Transverse colon (tissue), 4 donors: Measurements from ENCODE around the gene ACD. TPM values are rescaled to one million over a fixed set of nuclear protein-coding genes. Genes with fewer than 3 reads are reported as not detected.

Source experiments
- DNase-seq: peaks from one replicate; pipeline ENCODE4 v3.0.0-alpha.2; 2019
- H3K27ac ChIP-seq, 4 donors: fragments of 200-600 bp; sonication (generic); 2 replicates each; pipeline ENCODE4 v1.5.1; 2016 to 2018; ENCODE audit warnings: inconsistent platforms in 4 of 4
- H3K27me3 ChIP-seq: fragments of 200-600 bp; sonication (generic); 2 replicates; pipeline ENCODE4 v1.5.1; 2017; ENCODE audit warnings: inconsistent platforms
- H3K36me3 ChIP-seq, 4 donors: fragments of 200-600 bp; sonication (generic); 2 replicates each; pipeline ENCODE4 v1.5.1; 2017 to 2019; ENCODE audit warnings: inconsistent platforms in 4 of 4
- H3K4me1 ChIP-seq, 4 donors: fragments of 200-600 bp; sonication (generic); 2 replicates each; pipeline ENCODE4 v1.5.1; 2017 to 2020; ENCODE audit warnings: inconsistent platforms in 4 of 4
- H3K4me3 ChIP-seq, 4 donors: fragments of 200-600 bp; sonication (generic); 1 replicate in 1 of 4; 2 replicates in 3 of 4; pipeline versions ENCODE4 v1.5.1 to v1.6.1; 2017 to 2019; ENCODE audit warnings: inconsistent platforms in 4 of 4
- H3K9me3 ChIP-seq, 2 donors: fragments of 200-600 bp; sonication (generic); 2 replicates each; pipeline ENCODE4 v1.5.1; 2017 to 2019; ENCODE audit warnings: inconsistent platforms in 2 of 2
- CTCF ChIP-seq, 5 experiments: fragments of 200-600 bp in 3 of 5; fragments of 450-650 bp in 2 of 5; sonication (generic) in 3 of 5; IDR thresholded peaks; 1 replicate in 2 of 5; 2 replicates in 3 of 5; pipeline ENCODE4 v1.5.1; 2016 to 2017; ENCODE audit warnings: antibody characterized with exemption in 5 of 5, inconsistent platforms in 3 of 5, mild to moderate bottlenecking in 2 of 5, moderate library complexity in 1 of 5
- EP300 ChIP-seq: sonication (generic); formaldehyde crosslinking; IDR thresholded peaks from one replicate; pipeline ENCODE4 v1.6.1; 2017; ENCODE audit warnings: antibody characterized with exemption, low read depth
- POLR2A ChIP-seq: fragments of 450-650 bp; IDR thresholded peaks from one replicate; pipeline ENCODE4 v1.6.1; 2016; ENCODE audit warnings: antibody characterized with exemption, mild to moderate bottlenecking, moderate library complexity
- POLR2AphosphoS5 ChIP-seq, 3 donors: sonication (generic); formaldehyde crosslinking; IDR thresholded peaks; one replicate each; pipeline ENCODE4 v1.6.1; 2016; ENCODE audit warnings: antibody characterized with exemption in 3 of 3
- WGBS, 2 donors: methylation state at CpG; one replicate each; pipeline ENCODE4 v1.1.5; 2018; ENCODE audit warnings: low coverage in 1 of 2; 5-methylcytosine and 5-hydroxymethylcytosine counted together
- in situ Hi-C, 4 donors: fragments of 200-750 bp; cut with MboI; loops; one replicate each; pipeline versions ENCODE4 v1.15.0 to v1.15.1; 2017; ENCODE audit warnings: low sequenced_read_pairs in 3 of 4, low pct_ligation_motif_present in 1 of 4, low pct_unique_long_range_greater_than_20kb in 1 of 4
- intact Hi-C: fragments of 100-400 bp; cut with DNase I; formaldehyde crosslinking; loops from one replicate; pipeline ENCODE4 v1.15.1; 2023; ENCODE audit warnings: low total_unique reads
- total RNA-seq, 4 donors: library from RNA; depleted of rRNA; stranded (reverse); fragments of >200 nt; gene quantifications; one replicate each; pipeline ENCODE4 v1.1.0, GENCODE V29; 2016

Gene ACD
- total RNA-seq, 4 donors from 2014 or later = 2.0 to 76.3 (median 15.7) TPM

- H3K36me3 ChIP-seq = peaks cover 0 to 5% (median under 1%) of the 10 kb centered on the region in 4 donors
- no peak for DNase-seq
- no peak for TF ChIP-seq POLR2AphosphoS5 (IDR thresholded peaks at IDR 0.05)
- TF ChIP-seq POLR2A = no peak
- TF ChIP-seq EP300 = no peak
- no peak for TF ChIP-seq CTCF (IDR thresholded peaks at IDR 0.05)
- WGBS, 2 donors = 89% methylated on average over 9 of the region's 9 CpGs; no CpG with 5 or more reads in 1 of the 2 donors
- H3K4me3 ChIP-seq = no peak overlapping the region
- in situ Hi-C loops (loop anchor here in 1 of 4 donors (10.0 kb wide), 1 partner anchor 89 kb away; no protein-coding TSS in a partner anchor), intact Hi-C loops (loop anchor here (5.0 kb wide), 1 partner anchor 97 kb away; no protein-coding TSS in a partner anchor)
- peaks cover 54% of the 10 kb centered on the region for H3K27me3 ChIP-seq
- no peak overlapping the region for H3K27ac ChIP-seq
- peaks cover 0 to 22% (median 8%) of the 10 kb centered on the region in 4 donors for H3K4me1 ChIP-seq
- H3K9me3 ChIP-seq = no peaks in the 10 kb centered on the region
These were observed 16.0 kb downstream of the ACD start for GRCh38 chr16:67644038-67644437.

- in situ Hi-C loops = loop anchor here in 1 of 4 donors (10.0 kb wide), 1 partner anchor 87 kb away; no protein-coding TSS in a partner anchor
- Histone ChIP-seq H3K27me3 (peaks cover 34% of the 10 kb centered on the region), H3K36me3 (peaks cover 0 to 20% (median 9%) of the 10 kb centered on the region in 4 donors), H3K4me1 (peaks cover 0 to 18% (median 8%) of the 10 kb centered on the region in 4 donors), H3K9me3 (no peaks in the 10 kb centered on the region), H3K27ac (peak overlapping the region in 1 of 4 donors; percentile 23), H3K4me3 (no peak overlapping the region)
- intact Hi-C loops = loop anchor here (5.0 kb wide), 1 partner anchor 95 kb away; no protein-coding TSS in a partner anchor
- DNase-seq = no peak
- 38 to 51% methylated on average over 1 to 5 of the region's 10 CpGs for WGBS, 2 donors
- TF ChIP-seq POLR2A = no peak
- no peak for TF ChIP-seq CTCF (IDR thresholded peaks at IDR 0.05)
- TF ChIP-seq POLR2AphosphoS5 (IDR thresholded peaks at IDR 0.05) = peak in 2 of 3 donors; percentile 30 to 36
- TF ChIP-seq EP300 = no peak
These were observed 18.0 kb downstream of the ACD start for GRCh38 chr16:67641779-67642708.

GRCh38 chr16:67637625-67638024 is 22.4 kb downstream of the ACD start:
- peaks cover 0 to 8% (median 0%) of the 10 kb centered on the region in 4 donors for H3K4me1 ChIP-seq
- no peaks in the 10 kb centered on the region for H3K9me3 ChIP-seq
- in situ Hi-C loops = loop anchor here in 1 of 4 donors (10.0 kb wide), 1 partner anchor 63 kb away; no protein-coding TSS in a partner anchor
- H3K4me3 ChIP-seq = no peak overlapping the region
- H3K36me3 ChIP-seq = peaks cover 0 to 47% (median 19%) of the 10 kb centered on the region in 4 donors
- intact Hi-C loops = no loop called here
- no peaks in the 10 kb centered on the region for H3K27me3 ChIP-seq
- no peak for TF ChIP-seq CTCF (IDR thresholded peaks at IDR 0.05)
- TF ChIP-seq POLR2AphosphoS5 (IDR thresholded peaks at IDR 0.05) = no peak
- TF ChIP-seq EP300 = no peak
- TF ChIP-seq POLR2A = no peak
- 89 to 93% methylated on average over 12 of the region's 12 CpGs for WGBS, 2 donors
- DNase-seq = no peak
- H3K27ac ChIP-seq = no peak overlapping the region

GRCh38 chr16:67636713-67637112 is 23.3 kb downstream of the ACD start:
- in situ Hi-C loops (loop anchor here in 1 of 4 donors (10.0 kb wide), 1 partner anchor 62 kb away; no protein-coding TSS in a partner anchor), intact Hi-C loops (no loop called here)
- no peaks in the 10 kb centered on the region for H3K9me3 ChIP-seq
- TF ChIP-seq CTCF (IDR thresholded peaks at IDR 0.05) (no peak), POLR2AphosphoS5 (IDR thresholded peaks at IDR 0.05) (no peak), EP300 (no peak), POLR2A (no peak)
- no peak overlapping the region for H3K27ac ChIP-seq
- no peaks in the 10 kb centered on the region for H3K4me1 ChIP-seq
- WGBS, 2 donors = 91% methylated on average over 8 of the region's 8 CpGs; no CpG with 5 or more reads in 1 of the 2 donors
- DNase-seq = no peak
- no peaks in the 10 kb centered on the region for H3K27me3 ChIP-seq
- H3K36me3 ChIP-seq = peaks cover 0 to 54% (median 21%) of the 10 kb centered on the region in 4 donors
- no peak overlapping the region for H3K4me3 ChIP-seq
